ENCODE results near the gene CHST8.
"Not testable (repeated sequence)": the region's sequence is repeated elsewhere in the genome, so short reads cannot be mapped to it uniquely, and the experiment has no call there.

Gene CHST8

DNA sequence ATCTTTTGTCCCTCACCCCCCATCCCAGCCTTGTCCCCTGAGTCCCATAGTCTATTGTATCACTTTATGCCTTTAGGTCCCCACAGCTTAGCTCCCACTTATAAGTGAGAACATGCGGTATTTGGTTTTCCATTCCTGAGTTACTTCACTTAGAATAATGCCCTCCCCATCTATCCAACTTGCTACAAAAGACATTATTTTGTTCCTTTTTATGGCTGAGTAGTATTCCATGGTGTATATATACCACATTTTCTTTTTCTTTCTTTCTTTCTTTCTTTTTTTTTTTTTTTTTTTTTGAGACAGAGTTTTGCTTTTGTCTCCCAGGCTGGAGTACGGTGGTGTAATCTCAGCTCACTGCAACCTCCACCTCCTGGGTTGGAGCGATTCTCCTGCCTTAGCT lies 73.8 kb downstream of the CHST8 start:
- DNase-seq = not testable (repeated sequence)

- DNase-seq = no peak
These were observed 76.0 kb downstream of the CHST8 start for GRCh38 chr19:33697766-33698165.

- DNase-seq = no peak
These were observed 77.1 kb downstream of the CHST8 start for GRCh38 chr19:33698576-33699435.

GRCh38 chr19:33699754-33700407 lies 78.1 kb downstream of the CHST8 start:
- no peak for DNase-seq

- DNase-seq = no peak
These were observed 78.8 kb downstream of the CHST8 start for GRCh38 chr19:33700408-33701013.

DNA sequence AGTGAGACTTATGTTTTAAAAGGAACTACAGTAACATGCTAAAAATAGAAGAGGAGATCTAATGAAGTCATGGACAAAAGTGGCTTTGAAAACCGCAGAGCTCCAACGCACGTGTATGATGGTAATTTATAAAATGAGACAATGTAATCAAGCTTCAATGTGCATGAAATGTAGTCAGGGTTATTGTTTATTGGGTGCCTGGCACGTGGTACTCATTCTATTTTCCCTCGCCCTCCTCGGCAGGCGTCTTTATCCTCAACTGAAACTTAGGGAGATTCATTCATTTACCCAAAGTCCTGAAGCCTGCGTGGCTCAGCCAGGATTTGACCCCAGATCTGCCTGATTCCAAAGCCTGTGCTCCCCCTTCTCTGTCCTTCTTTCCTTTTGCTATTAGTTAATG lies 79.8 kb downstream of the CHST8 start:
- DNase-seq = no peak

DNA sequence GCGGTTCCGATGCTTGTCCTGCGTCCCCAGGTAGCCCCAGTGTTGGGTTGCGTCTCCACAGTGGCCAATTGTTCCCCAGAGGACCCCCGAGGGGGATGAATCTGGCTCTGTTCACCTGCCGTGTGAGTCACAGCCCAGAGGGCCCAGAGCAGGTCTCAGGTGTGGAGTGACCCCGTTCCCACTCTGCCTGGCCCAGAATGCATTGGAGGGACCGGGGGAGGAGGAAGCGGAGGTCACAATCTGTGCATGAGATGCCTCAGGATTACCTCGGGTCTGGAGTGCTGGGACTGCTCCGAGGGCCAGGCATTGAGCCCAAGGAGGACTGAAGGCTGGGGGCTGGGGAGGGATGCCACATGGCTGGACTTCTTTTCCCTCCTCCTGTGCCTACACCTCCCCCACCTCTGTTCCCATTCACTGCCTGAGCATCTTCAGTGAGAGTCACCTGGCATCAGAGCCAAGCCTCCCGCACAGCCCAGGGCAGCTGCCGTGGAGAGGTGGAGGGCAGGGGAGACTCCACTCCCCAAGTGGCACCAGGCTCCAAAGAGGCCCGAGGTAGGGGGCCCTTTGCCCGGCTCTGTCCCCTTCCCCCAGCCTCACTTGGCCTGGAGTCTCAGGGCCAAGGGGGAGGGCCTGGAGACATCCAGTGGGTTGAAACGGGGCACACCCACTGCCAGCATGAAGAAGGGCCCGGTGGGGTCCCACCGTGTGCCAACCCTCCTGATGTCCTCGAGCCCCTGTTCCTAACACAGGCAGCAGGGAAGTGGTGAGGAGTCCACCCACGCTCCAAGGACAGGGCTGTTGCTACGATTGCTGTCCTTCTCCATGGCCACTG lies 81.1 kb downstream of the CHST8 start:
- no peak for DNase-seq

- no peak for DNase-seq
These were observed 81.6 kb downstream of the CHST8 start for GRCh38 chr19:33703438-33703750.

DNA sequence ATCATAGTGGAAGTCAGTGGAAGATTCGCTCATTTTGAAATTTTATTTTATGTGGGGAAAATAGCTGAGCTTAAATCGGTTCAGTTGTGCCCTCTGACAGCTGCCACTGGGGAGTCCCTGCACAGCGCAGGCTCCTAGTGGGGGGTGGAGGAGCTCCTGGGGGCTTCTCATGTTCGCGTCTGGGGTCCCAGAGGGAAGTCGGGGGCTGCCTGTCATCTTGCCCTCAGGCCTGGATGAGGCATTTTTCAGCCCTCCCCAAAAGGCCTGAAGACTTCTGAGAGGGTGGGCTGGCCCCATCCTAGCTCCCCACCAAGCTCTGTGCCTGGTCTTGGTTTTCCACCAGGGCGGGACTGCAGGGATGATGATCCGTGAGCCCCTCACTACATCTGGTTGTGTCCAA lies 82.1 kb downstream of the CHST8 start:
- DNase-seq = no peak

- DNase-seq = no peak
These were observed 82.5 kb downstream of the CHST8 start for GRCh38 chr19:33704271-33704670.

DNA sequence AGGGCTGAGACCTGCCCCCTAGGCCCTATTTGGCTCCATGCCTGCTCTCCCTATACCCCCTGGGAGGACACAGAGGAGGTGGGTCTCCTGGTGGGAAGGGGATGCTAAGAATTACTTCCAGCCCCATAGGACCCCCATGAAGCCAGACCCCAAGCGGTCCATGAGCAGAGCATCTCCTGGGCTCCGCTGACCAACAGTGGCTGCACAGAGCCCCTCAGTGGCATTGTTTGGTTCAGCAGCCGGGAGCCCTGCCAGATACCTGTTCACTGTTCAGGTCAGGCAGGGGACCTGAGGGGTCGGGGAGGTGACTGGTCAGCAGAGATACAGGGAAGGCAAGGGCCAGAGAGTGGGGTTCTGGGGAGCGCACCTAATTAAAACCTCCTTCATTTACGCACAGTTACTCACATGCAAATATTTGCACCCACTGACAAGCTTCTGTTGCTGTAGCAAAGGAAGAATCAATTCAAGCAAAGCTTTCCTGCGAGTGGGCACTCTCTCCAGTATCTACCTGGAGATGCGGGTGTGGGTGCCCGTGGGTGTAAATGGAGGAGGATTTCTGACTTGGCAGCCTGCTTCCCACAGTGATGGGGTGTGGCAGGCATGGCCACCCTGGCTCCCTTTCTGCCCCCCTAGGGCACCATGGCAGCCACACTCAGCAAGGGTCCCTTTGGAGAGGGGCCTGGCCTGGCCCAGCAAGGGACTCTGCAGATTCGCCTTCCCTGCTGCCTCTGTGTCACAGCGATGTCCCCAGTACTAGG lies 83.5 kb downstream of the CHST8 start:
- no peak for DNase-seq

GRCh38 chr19:33705860-33706259 lies 84.1 kb downstream of the CHST8 start:
- DNase-seq = no peak

GRCh38 chr19:33706631-33707030 lies 84.9 kb downstream of the CHST8 start:
- DNase-seq = no peak

DNA sequence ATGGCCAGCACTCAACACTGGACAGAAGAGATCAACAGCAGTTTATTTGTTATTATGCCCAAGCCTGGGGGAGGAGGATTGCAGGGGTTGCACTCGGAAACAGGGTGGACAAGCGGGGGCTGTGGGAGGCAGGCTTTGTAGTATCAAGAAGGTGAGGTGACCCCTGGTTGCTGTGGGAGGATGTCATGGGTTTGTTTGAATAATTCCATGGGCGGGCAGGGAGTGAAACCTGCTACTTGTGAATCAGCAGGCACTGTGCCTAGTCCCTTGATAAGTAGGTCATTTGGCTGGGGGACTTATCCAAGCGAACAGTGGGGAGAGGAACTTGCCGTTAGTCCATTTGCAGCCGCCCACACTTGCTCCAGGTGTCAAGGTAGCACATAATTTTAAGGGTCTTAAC lies 90.5 kb downstream of the CHST8 start:
- no peak for DNase-seq

DNA sequence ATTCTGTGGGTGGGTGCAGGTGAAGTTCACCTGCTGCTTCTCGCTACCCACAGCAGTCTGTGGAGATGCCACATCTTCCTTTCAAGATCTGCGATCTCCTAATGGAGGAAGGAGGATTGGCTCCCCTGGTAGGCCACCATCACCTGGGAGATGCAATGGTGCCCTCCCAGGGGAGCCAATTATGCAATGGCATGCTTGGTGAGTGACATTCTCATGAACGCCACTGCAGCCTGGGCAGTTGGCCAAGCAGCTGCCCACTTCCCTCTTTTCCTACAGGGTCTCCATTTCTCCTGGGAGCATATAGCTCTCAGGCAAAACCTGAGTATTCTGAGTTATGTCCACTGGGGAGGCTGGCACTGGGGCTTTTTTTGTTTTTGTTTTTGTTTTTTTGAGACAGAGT lies 91.4 kb downstream of the CHST8 start:
- DNase-seq = no peak

DNA sequence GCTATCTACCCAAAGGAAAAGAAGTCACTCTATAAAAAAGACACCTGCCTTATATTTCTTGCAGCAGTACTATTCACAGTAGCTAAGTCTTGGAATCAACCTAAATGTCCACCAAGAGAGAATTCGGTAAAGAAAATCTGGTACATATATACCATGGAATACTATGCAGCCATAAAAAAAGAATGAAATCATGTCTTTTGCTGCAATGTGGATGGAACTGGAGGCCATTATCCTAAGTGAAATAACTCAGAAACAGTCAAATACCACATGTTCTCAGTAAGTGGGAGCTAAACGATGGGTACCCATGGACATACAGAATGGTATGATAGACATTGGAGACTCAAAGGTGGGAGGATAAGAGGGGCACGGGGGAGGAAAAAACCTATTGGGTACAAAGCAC lies 92.4 kb downstream of the CHST8 start:
- no peak for DNase-seq

GRCh38 chr19:33715462-33715861 lies 93.7 kb downstream of the CHST8 start:
- no peak for DNase-seq

DNA sequence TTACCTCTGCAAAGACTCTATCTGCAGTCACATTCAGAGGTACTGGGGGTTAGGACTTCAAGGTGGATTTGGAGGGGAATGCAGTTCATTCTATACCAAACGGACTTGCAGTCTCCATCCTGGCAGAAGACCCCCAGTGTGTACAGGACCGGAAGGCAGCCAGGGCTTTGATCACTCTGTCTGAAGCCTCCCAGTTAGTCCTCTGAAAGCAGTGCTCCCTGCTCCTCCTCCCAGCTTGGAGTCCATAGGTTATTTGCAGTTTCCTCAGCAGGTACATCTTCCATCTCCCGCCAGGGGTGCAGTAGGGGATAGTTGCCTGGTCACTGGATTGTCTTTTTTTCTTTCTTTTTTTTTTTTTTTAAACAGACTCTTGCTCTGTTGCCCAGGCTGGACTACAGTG lies 96.1 kb downstream of the CHST8 start:
- no peak for DNase-seq

DNA sequence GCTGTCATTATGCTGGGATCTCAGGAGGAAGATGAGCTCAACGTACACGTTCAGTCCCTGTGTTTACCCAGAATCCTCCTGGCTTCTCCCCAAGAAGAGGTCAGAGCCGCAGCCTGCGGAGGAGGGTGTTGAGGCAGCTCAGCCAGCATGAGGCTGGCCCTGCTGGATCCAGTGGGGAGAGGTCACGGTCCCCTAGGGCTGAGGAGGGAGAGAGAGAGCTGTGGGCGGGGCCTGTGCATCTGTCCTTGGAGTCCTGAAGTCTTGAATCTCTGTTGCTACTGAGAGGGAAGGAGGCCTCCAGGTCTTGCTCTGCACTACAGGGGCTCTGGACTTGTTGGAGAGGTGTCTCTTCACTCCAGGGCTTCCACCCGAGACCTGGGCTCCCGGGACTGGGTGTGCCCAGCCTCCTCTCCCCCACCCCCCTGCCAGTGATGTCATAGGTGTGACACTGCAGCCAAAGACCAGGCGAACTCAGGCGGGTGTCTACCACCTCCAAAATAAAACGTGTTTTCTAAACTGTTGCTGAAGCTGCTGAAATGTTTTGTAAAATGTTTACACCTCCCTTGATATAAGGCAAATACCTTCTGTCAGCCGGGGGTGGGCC lies 97.0 kb downstream of the CHST8 start:
- no peak for DNase-seq

DNA sequence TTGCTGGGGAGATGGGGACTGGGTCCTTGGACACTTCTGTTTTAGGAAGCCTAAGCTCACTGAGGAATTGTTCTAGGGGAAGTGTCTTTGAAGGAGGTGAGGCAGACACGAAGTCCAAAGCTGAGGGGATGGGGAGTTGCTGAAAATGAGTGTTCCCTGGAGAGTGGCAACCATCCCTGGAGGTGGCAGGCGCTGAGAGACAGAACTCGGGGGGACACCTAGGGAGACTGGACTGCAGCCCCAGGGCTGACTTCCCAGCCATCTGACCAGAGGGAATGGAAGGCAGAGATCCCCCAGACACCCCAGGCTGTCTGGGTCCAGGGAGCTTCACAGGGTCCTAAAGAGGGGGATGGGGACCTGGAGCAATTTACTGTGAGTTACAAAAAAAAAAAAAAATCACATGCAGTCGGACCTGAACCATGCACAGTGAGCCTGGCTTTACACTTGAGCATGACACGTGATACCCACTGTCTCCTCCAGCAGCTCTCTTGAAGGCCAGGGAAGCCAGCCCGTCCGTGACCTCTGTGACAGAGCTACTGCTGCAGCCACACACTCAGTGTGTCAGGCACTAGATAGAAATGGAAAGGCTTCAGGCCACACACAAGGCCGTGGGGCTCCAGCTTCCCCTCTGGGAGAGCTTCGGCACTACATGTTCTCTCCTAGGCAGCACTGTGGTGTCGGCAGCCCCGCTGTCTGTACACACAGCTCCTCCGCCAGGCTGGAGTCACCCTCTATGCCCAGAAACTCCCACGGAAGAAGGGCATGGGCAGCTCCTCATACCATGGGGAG lies 97.8 kb downstream of the CHST8 start:
- DNase-seq = no peak

DNA sequence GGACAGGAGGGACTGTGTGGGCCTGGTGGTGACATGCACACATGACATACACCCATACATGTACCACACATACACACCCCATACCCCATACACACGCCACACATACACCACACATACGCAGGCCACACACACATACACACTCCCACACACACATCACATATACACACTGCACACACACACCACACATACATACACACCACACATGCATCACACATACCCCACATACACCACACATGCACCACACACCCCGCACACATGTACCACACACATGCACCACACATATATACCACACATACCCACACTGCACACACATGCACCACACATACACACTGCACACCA lies 98.4 kb downstream of the CHST8 start:
- DNase-seq = no peak

Measured in stimulated activated CD8-positive, alpha-beta memory T cell treated with anti-CD3 and anti-CD28 coated beads, Interleukin-4, amount 100 ng/mL, for 48 hours (primary cell).